ENCODE results near the gene C3orf20.

DNA sequence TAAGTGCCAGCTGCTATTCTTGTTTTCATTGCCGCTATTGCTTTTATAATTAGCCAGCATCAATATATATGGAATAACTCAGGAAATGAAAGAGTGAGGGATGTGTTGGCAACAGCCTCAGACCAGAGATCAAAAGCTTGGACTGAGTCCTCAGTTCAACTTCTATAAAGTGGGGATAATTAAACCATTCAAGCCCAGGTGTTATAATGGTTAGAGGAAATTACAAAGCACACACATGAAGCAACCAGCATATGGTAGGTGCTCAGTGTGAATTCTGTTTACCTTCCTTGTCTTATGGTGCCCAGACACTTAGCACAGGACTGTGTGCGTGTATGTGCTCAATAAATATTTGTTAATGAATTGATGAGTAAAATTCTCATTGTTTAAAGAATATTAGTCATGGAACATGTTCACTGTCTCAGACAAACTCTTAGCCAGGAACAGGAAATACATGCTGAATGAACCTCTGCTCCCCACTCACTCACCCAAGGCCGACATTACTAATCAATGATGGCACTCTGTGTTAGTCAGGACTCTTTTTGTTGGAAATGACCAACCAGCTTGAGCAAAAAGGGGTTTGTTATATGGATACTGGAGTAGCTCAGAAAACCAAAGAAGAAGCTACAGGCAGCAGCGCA lies 40.1 kb upstream of the C3orf20 start:
- TF ChIP-seq POLR2AphosphoS5 (IDR thresholded peaks at IDR 0.05; ENCODE audit: control insufficient read depth, insufficient read depth, low read depth, low read length), result no peak
- TF ChIP-seq, protein P1, sequence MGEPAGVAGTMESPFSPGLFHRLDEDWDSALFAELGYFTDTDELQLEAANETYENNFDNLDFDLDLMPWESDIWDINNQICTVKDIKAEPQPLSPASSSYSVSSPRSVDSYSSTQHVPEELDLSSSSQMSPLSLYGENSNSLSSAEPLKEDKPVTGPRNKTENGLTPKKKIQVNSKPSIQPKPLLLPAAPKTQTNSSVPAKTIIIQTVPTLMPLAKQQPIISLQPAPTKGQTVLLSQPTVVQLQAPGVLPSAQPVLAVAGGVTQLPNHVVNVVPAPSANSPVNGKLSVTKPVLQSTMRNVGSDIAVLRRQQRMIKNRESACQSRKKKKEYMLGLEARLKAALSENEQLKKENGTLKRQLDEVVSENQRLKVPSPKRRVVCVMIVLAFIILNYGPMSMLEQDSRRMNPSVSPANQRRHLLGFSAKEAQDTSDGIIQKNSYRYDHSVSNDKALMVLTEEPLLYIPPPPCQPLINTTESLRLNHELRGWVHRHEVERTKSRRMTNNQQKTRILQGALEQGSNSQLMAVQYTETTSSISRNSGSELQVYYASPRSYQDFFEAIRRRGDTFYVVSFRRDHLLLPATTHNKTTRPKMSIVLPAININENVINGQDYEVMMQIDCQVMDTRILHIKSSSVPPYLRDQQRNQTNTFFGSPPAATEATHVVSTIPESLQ (CRISPR knock-in tag; IDR thresholded peaks at IDR 0.05), result no peak
- no peak for TF ChIP-seq TAF1 (IDR thresholded peaks at IDR 0.05; ENCODE audit: control insufficient read depth, extremely low read depth, insufficient read depth, low read length, severe bottlenecking)
- no peak for TF ChIP-seq RCOR1 (IDR thresholded peaks at IDR 0.05; ENCODE audit: borderline replicate concordance in 1 of 2, low read depth in 2 of 2, low read length in 2 of 2)
- TF ChIP-seq, protein P2, sequence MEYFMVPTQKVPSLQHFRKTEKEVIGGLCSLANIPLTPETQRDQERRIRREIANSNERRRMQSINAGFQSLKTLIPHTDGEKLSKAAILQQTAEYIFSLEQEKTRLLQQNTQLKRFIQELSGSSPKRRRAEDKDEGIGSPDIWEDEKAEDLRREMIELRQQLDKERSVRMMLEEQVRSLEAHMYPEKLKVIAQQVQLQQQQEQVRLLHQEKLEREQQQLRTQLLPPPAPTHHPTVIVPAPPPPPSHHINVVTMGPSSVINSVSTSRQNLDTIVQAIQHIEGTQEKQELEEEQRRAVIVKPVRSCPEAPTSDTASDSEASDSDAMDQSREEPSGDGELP (CRISPR knock-in tag; IDR thresholded peaks at IDR 0.05; ENCODE audit: borderline replicate concordance), result no peak
- TF ChIP-seq, protein P3, sequence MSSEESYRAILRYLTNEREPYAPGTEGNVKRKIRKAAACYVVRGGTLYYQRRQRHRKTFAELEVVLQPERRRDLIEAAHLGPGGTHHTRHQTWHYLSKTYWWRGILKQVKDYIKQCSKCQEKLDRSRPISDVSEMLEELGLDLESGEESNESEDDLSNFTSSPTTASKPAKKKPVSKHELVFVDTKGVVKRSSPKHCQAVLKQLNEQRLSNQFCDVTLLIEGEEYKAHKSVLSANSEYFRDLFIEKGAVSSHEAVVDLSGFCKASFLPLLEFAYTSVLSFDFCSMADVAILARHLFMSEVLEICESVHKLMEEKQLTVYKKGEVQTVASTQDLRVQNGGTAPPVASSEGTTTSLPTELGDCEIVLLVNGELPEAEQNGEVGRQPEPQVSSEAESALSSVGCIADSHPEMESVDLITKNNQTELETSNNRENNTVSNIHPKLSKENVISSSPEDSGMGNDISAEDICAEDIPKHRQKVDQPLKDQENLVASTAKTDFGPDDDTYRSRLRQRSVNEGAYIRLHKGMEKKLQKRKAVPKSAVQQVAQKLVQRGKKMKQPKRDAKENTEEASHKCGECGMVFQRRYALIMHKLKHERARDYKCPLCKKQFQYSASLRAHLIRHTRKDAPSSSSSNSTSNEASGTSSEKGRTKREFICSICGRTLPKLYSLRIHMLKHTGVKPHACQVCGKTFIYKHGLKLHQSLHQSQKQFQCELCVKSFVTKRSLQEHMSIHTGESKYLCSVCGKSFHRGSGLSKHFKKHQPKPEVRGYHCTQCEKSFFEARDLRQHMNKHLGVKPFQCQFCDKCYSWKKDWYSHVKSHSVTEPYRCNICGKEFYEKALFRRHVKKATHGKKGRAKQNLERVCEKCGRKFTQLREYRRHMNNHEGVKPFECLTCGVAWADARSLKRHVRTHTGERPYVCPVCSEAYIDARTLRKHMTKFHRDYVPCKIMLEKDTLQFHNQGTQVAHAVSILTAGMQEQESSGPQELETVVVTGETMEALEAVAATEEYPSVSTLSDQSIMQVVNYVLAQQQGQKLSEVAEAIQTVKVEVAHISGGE (CRISPR knock-in tag; IDR thresholded peaks at IDR 0.05), result no peak
- TF ChIP-seq POLR2A (conservative IDR thresholded peaks at IDR 0.05), result no peak
- TF ChIP-seq, protein P4, sequence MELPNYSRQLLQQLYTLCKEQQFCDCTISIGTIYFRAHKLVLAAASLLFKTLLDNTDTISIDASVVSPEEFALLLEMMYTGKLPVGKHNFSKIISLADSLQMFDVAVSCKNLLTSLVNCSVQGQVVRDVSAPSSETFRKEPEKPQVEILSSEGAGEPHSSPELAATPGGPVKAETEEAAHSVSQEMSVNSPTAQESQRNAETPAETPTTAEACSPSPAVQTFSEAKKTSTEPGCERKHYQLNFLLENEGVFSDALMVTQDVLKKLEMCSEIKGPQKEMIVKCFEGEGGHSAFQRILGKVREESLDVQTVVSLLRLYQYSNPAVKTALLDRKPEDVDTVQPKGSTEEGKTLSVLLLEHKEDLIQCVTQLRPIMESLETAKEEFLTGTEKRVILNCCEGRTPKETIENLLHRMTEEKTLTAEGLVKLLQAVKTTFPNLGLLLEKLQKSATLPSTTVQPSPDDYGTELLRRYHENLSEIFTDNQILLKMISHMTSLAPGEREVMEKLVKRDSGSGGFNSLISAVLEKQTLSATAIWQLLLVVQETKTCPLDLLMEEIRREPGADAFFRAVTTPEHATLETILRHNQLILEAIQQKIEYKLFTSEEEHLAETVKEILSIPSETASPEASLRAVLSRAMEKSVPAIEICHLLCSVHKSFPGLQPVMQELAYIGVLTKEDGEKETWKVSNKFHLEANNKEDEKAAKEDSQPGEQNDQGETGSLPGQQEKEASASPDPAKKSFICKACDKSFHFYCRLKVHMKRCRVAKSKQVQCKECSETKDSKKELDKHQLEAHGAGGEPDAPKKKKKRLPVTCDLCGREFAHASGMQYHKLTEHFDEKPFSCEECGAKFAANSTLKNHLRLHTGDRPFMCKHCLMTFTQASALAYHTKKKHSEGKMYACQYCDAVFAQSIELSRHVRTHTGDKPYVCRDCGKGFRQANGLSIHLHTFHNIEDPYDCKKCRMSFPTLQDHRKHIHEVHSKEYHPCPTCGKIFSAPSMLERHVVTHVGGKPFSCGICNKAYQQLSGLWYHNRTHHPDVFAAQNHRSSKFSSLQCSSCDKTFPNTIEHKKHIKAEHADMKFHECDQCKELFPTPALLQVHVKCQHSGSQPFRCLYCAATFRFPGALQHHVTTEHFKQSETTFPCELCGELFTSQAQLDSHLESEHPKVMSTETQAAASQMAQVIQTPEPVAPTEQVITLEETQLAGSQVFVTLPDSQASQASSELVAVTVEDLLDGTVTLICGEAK (IDR thresholded peaks at IDR 0.05), result no peak
- TF ChIP-seq, protein P4 (CRISPR knock-in tag; IDR thresholded peaks at IDR 0.05), result no peak
- no peak for TF ChIP-seq NFRKB (IDR thresholded peaks at IDR 0.05; ENCODE audit: low read depth)
